Trophoblast cell (in vitro differentiated cells and primary cell): ENCODE results near the gene FAM136A.
A peak's percentile ranks its signal among the peaks of the same experiment; 100 is the strongest.
"Not testable (repeated sequence)": the region's sequence is repeated elsewhere in the genome, so short reads cannot be mapped to it uniquely, and the experiment has no call there.

Experiments
- DNase-seq, 2 donors: peaks; one replicate each; pipeline ENCODE4 v3.0.0-alpha.2; 2016
- H2AFZ ChIP-seq: 2 replicates; pipeline ENCODE4 v1.6.1; 2013; ENCODE audit warnings: low read length, moderate library complexity, mild to moderate bottlenecking; ENCODE audit not compliant: insufficient read depth, poor library complexity
- H2AK5ac ChIP-seq: 2 replicates; pipeline ENCODE4 v1.6.1; 2013; ENCODE audit warnings: mild to moderate bottlenecking, low read length
- H2BK120ac ChIP-seq: 2 replicates; pipeline ENCODE4 v1.6.1; 2013; ENCODE audit warnings: low read length, mild to moderate bottlenecking, moderate library complexity; ENCODE audit not compliant: insufficient read depth, poor library complexity
- H2BK12ac ChIP-seq: 2 replicates; pipeline ENCODE4 v1.6.1; 2013; ENCODE audit warnings: mild to moderate bottlenecking, low read length, moderate library complexity
- H2BK5ac ChIP-seq: 2 replicates; pipeline ENCODE4 v1.6.1; 2013; ENCODE audit warnings: low read length, low read depth, moderate library complexity, mild to moderate bottlenecking; ENCODE audit not compliant: poor library complexity
- H3K14ac ChIP-seq: 2 replicates; pipeline ENCODE4 v1.6.1; 2013; ENCODE audit warnings: mild to moderate bottlenecking, low read length
- H3K18ac ChIP-seq: 2 replicates; pipeline ENCODE4 v1.6.1; 2013; ENCODE audit warnings: mild to moderate bottlenecking, low read length
- H3K23ac ChIP-seq: 2 replicates; pipeline ENCODE4 v1.6.1; 2013; ENCODE audit warnings: low read length
- H3K27ac ChIP-seq: 2 replicates; pipeline ENCODE4 v1.5.1; 2013; ENCODE audit warnings: low read depth, mild to moderate bottlenecking, inconsistent platforms, low read length, moderate library complexity
- H3K27me3 ChIP-seq: 2 replicates; pipeline ENCODE4 v1.6.1; 2013; ENCODE audit warnings: inconsistent platforms, mild to moderate bottlenecking, low read length, moderate library complexity; ENCODE audit not compliant: insufficient read depth
- H3K36me3 ChIP-seq, 2 experiments: 1 replicate in 1 of 2; 2 replicates in 1 of 2; pipeline ENCODE4 v1.6.1; 2013; ENCODE audit warnings: low read length in 2 of 2, mild to moderate bottlenecking in 2 of 2, moderate library complexity in 1 of 2; ENCODE audit not compliant: insufficient read depth in 2 of 2, control insufficient read depth in 1 of 2
- H3K4ac ChIP-seq: 2 replicates; pipeline ENCODE4 v1.6.1; 2013; ENCODE audit warnings: low read depth, mild to moderate bottlenecking, low read length, moderate library complexity
- H3K4me1 ChIP-seq, 2 experiments: 1 replicate in 1 of 2; 2 replicates in 1 of 2; pipeline ENCODE4 v1.6.1; 2013; ENCODE audit warnings: low read length in 2 of 2, mild to moderate bottlenecking in 2 of 2, moderate library complexity in 1 of 2; ENCODE audit not compliant: insufficient read depth in 2 of 2, control insufficient read depth in 1 of 2
- H3K4me2 ChIP-seq: 2 replicates; pipeline ENCODE4 v1.6.1; 2013; ENCODE audit warnings: inconsistent platforms, mild to moderate bottlenecking, low read length, moderate library complexity
- H3K4me3 ChIP-seq: 2 replicates; pipeline ENCODE4 v1.5.1; 2013; ENCODE audit warnings: mild to moderate bottlenecking, low read depth, low read length, inconsistent platforms
- H3K79me1 ChIP-seq: one replicate; pipeline ENCODE4 v1.6.1; 2013; ENCODE audit warnings: low read length
- H3K79me2 ChIP-seq: 2 replicates; pipeline ENCODE4 v1.6.1; 2013; ENCODE audit warnings: low read length, mild to moderate bottlenecking; ENCODE audit not compliant: control insufficient read depth, insufficient read depth, poor library complexity
- H3K9ac ChIP-seq: 2 replicates; pipeline ENCODE4 v1.6.1; 2013; ENCODE audit warnings: mild to moderate bottlenecking, low read length
- H3K9me3 ChIP-seq: 2 replicates; pipeline ENCODE4 v1.6.1; 2013; ENCODE audit warnings: low read depth, mild to moderate bottlenecking, control low read depth, inconsistent platforms, low read length; ENCODE audit not compliant: insufficient read depth
- H4K12ac ChIP-seq: 2 replicates; pipeline ENCODE4 v1.6.1; 2013; ENCODE audit warnings: low read depth, mild to moderate bottlenecking, low read length, moderate library complexity
- H4K8ac ChIP-seq: 2 replicates; pipeline ENCODE4 v1.6.1; 2013; ENCODE audit warnings: low read depth, mild to moderate bottlenecking, low read length, moderate library complexity
- H4K91ac ChIP-seq: one replicate; pipeline ENCODE4 v1.6.1; 2013; ENCODE audit warnings: low read depth, mild to moderate bottlenecking, low read length, moderate library complexity
- WGBS: extraction: QIAGEN DNeasy Blood & Tissue Kit; methylation state at CpG from one replicate; pipeline ENCODE4 v1.1.7; 2013; ENCODE audit warnings: missing lambda C conversion rate; ENCODE audit not compliant: insufficient read length, insufficient coverage; ENCODE audit errors: extremely low coverage; 5-methylcytosine and 5-hydroxymethylcytosine counted together

FAM136A gene

DNA sequence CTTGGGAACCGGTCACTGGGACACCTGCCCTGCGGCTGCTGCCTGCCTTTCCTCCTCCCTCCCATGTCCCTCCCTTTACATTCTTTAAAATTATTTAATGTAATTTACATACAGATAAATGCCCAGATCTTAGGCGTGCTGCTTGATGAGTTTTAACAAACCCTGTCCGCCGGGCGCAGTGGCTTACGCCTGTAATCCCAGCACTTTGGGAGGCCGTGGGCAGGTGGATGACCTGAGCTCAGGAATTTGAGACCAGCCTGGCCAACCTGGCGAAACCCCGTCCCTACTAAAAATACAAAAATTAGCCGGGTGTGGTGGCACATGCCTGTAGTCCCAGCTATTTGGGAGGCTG lies 304 bp upstream of the FAM136A start:
- no CpG with 5 or more reads among the region's 11 CpGs for WGBS

GRCh38 chr2:70300771-70301343 lies 1.0 kb downstream of the FAM136A start:
- H2AFZ ChIP-seq: peak overlapping the region; percentile 84
- peak overlapping the region; percentile 88 for H3K4me2 ChIP-seq
- no peak overlapping the region for H2AK5ac ChIP-seq
- H2BK120ac ChIP-seq: no peak overlapping the region
- peak overlapping the region; percentile 62 for H3K27ac ChIP-seq
- peaks cover 1% of the 10 kb centered on the region for H3K9me3 ChIP-seq
- H3K36me3 ChIP-seq: peaks cover 8 to 22% of the 10 kb centered on the region in 2 experiments
- peak overlapping the region; percentile 81 for H4K91ac ChIP-seq
- H3K14ac ChIP-seq: no peak overlapping the region
- H4K12ac ChIP-seq: peak overlapping the region; percentile 82
- no peak overlapping the region for H3K18ac ChIP-seq
- no CpG with 5 or more reads among the region's 10 CpGs for WGBS
- H4K8ac ChIP-seq: peak overlapping the region; percentile 91
- peak overlapping the region; percentile 2 for H3K4ac ChIP-seq
- peak overlapping the region; percentile 81 for H3K4me3 ChIP-seq
- no peak overlapping the region for H2BK5ac ChIP-seq
- no peak overlapping the region for H3K9ac ChIP-seq
- no peak overlapping the region for H3K23ac ChIP-seq
- H3K79me1 ChIP-seq: peaks cover 7% of the 10 kb centered on the region
- H3K4me1 ChIP-seq: no peaks in the 10 kb centered on the region
- no peak overlapping the region for H2BK12ac ChIP-seq
- no peaks in the 10 kb centered on the region for H3K27me3 ChIP-seq
- peaks cover 6% of the 10 kb centered on the region for H3K79me2 ChIP-seq
- no peak for DNase-seq

More for the DNA sequence above, 304 bp upstream of the FAM136A start:
- not testable (repeated sequence) for H2AK5ac ChIP-seq, H3K4me3 ChIP-seq, DNase-seq, H2BK12ac ChIP-seq, H3K4ac ChIP-seq, H3K27ac ChIP-seq, H3K18ac ChIP-seq, H3K14ac ChIP-seq, H4K91ac ChIP-seq, H3K79me1 ChIP-seq, H3K4me1 ChIP-seq, H3K27me3 ChIP-seq, H4K12ac ChIP-seq, H3K23ac ChIP-seq, H2BK120ac ChIP-seq, H3K9me3 ChIP-seq, H4K8ac ChIP-seq, H2BK5ac ChIP-seq, H2AFZ ChIP-seq, H3K9ac ChIP-seq, H3K79me2 ChIP-seq
- Histone ChIP-seq H3K4me2 (peak overlapping the region; percentile 88), H3K36me3 (peaks cover 6 to 19% of the 10 kb centered on the region in 2 experiments)

GRCh38 chr2:70297828-70298227 lies 4.0 kb downstream of the FAM136A start:
- not testable (repeated sequence) for H3K23ac ChIP-seq, DNase-seq, H2BK12ac ChIP-seq, H3K14ac ChIP-seq, H2BK120ac ChIP-seq, H3K4me1 ChIP-seq, H3K4me3 ChIP-seq, H3K27me3 ChIP-seq, H3K4ac ChIP-seq, H2BK5ac ChIP-seq, H4K12ac ChIP-seq, H4K91ac ChIP-seq, H2AFZ ChIP-seq, H4K8ac ChIP-seq, H3K9me3 ChIP-seq, H2AK5ac ChIP-seq, H3K18ac ChIP-seq, H3K4me2 ChIP-seq, H3K9ac ChIP-seq, H3K27ac ChIP-seq
- no CpG with 5 or more reads among the region's 4 CpGs for WGBS
- peaks cover 12% of the 10 kb centered on the region for H3K79me1 ChIP-seq
- H3K79me2 ChIP-seq: peaks cover 10% of the 10 kb centered on the region
- H3K36me3 ChIP-seq: peaks cover 10 to 22% of the 10 kb centered on the region in 2 experiments

DNA sequence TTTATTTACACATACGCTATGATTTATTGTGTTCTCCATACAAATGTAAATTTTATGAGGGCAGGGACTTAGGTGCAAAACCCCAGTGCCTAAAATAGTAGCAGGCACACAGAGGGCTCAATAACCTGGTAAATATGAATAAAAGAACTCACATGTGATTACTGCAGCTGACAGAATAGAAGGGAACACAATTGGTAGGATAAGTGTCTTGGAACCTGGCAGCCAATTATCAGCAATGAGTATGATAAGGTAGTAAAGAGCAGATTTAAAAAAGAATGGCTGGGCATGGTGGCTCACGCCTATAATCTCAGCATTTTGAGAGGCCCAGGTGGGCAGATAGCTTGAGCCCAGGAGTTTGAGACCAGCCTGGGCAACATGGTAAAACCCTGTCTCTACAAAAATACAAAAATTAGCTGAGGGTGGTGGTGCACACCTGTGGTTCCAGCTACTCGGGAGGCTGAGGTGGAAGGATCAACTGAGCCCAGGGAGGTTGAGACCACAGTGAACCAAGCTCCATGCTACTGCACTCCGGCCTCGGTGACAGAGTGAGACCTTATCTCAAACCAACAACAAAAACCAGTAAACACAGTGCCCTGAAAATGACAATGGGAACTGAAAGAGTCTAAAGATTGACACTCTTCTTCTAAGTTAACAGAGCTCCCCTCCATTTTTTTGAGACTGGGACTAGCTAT lies 18.2 kb downstream of the FAM136A start:
- Histone ChIP-seq H3K9ac (no peak overlapping the region), H3K27ac (no peak overlapping the region), H4K91ac (no peak overlapping the region), H2BK120ac (no peak overlapping the region), H3K4me2 (no peak overlapping the region), H2BK5ac (no peak overlapping the region), H3K4me3 (no peak overlapping the region), H3K79me1 (no peaks in the 10 kb centered on the region), H2AFZ (no peak overlapping the region), H3K14ac (no peak overlapping the region), H4K12ac (no peak overlapping the region), H3K23ac (no peak overlapping the region), H2BK12ac (no peak overlapping the region), H3K4ac (no peak overlapping the region), H3K18ac (no peak overlapping the region), H2AK5ac (no peak overlapping the region), H3K4me1 (no peaks in the 10 kb centered on the region), H3K36me3 (peaks cover 20 to 34% of the 10 kb centered on the region in 2 experiments), H3K27me3 (no peaks in the 10 kb centered on the region), H4K8ac (no peak overlapping the region), H3K9me3 (peaks cover 2% of the 10 kb centered on the region), H3K79me2 (no peaks in the 10 kb centered on the region)
- no CpG with 5 or more reads among the region's 5 CpGs for WGBS
- DNase-seq: no peak
